Peyer's patch (tissue), 4 donors: ENCODE data around the gene TAS2R38.

ENCODE experiments used
- CTCF ChIP-seq, 6 experiments: fragments of 450-650 bp in 4 of 6; fragments of 200-600 bp in 2 of 6; sonication (generic) in 1 of 6; IDR thresholded peaks; one replicate each; pipeline ENCODE4 v1.5.1; 2017 to 2019; ENCODE audit warnings: antibody characterized with exemption in 6 of 6, mild to moderate bottlenecking in 3 of 6, moderate library complexity in 1 of 6
- POLR2A ChIP-seq, 2 donors: fragments of 450-650 bp; IDR thresholded peaks; one replicate each; pipeline ENCODE4 v1.5.1; 2017; ENCODE audit warnings: antibody characterized with exemption in 2 of 2, mild to moderate bottlenecking in 2 of 2, moderate library complexity in 2 of 2

- TF ChIP-seq POLR2A (IDR thresholded peaks at IDR 0.05) (no peak), CTCF (IDR thresholded peaks at IDR 0.05) (no peak)
Measured at GRCh38 chr7:141954334-141954733, 19.2 kb downstream of the TAS2R38 start.
